ENCODE results near the gene RND1.

DNA sequence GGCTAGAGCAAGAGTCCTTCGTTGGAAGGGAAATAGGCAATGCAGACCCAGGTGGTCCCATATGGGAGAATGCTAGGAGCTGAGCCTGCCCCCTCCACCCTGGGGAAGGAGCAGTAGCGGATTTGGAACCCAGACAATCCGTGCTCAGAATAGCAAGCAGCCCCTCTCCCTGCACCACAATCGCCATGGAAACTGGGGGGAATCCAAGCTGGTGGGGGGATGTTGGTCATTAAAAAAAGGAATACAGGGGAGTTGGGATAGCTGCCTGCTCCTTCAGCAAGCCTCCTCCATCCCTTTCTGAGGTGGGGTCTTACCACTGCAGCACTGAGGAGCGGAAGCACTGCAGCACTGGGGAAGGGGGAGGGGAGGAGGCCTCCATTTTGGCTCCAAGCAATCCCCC lies 2.9 kb downstream of the RND1 start:
- TF ChIP-seq RNF2 (IDR thresholded peaks at IDR 0.05; ENCODE audit: borderline replicate concordance, low read depth) (no peak), CTCF (IDR thresholded peaks at IDR 0.05) (no peak), POLR2A (IDR thresholded peaks at IDR 0.05; ENCODE audit: low read length) (no peak), RAD21 (conservative IDR thresholded peaks at IDR 0.05 in 1 of 2, IDR thresholded peaks at IDR 0.05 in 1 of 2) (no peak), CEBPB (IDR thresholded peaks at IDR 0.05) (no peak), CHD4 (IDR thresholded peaks at IDR 0.05; ENCODE audit: borderline replicate concordance) (no peak), RARB (CRISPR knock-in tag; IDR thresholded peaks at IDR 0.05) (no peak), EP300 (IDR thresholded peaks at IDR 0.05) (no peak)
- TF ChIP-seq, protein P1, sequence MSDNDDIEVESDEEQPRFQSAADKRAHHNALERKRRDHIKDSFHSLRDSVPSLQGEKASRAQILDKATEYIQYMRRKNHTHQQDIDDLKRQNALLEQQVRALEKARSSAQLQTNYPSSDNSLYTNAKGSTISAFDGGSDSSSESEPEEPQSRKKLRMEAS (IDR thresholded peaks at IDR 0.05) = no peak
- TF ChIP-seq, protein P2, sequence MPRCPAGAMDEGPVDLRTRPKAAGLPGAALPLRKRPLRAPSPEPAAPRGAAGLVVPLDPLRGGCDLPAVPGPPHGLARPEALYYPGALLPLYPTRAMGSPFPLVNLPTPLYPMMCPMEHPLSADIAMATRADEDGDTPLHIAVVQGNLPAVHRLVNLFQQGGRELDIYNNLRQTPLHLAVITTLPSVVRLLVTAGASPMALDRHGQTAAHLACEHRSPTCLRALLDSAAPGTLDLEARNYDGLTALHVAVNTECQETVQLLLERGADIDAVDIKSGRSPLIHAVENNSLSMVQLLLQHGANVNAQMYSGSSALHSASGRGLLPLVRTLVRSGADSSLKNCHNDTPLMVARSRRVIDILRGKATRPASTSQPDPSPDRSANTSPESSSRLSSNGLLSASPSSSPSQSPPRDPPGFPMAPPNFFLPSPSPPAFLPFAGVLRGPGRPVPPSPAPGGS (IDR thresholded peaks at IDR 0.05) = no peak
